GM12878 (cell line): Measurements from ENCODE around the gene GTF3C1. TPM values are rescaled to one million over a fixed set of nuclear protein-coding genes. Genes with fewer than 3 reads are reported as not detected.

Experiments
- ATAC-seq: fragments of 200-7000 bp; cut with Tn5 transposase; 3 replicates; pipeline ENCODE4 v1.9.1; 2020; ENCODE audit warnings: mild to moderate bottlenecking, moderate library complexity
- BruUV-seq: library from RNA; stranded (reverse); fragments of 400-500 nt; replicated peaks from 2 replicates; lab custom pipeline; 2021; lab: Mats Ljungman, UMichigan
- CTCF ChIA-PET: fragments of 300-600 bp; sonication (Branson Sonifier 250); formaldehyde crosslinking; extraction: SDS; loops from one replicate; lab custom pipeline; 2021; ENCODE audit warnings: inconsistent platforms; lab: Yijun Ruan, JAX
- POLR2A ChIA-PET: fragments of 350-600 bp; formaldehyde crosslinking; extraction: SDS; loops from one replicate; lab custom pipeline; 2021; ENCODE audit warnings: inconsistent platforms; lab: Charles Lee
- RAD21 ChIA-PET: fragments of 300-600 bp; sonication (Branson Sonifier 250); formaldehyde crosslinking; loops from one replicate; lab custom pipeline; 2023; ENCODE audit warnings: antibody characterized with exemption; ENCODE audit not compliant: unreplicated experiment; lab: Charles Lee
- SMC1A ChIA-PET: fragments of 300-600 bp; sonication (Branson Sonifier 250); formaldehyde crosslinking; loops from one replicate; lab custom pipeline; 2023; ENCODE audit not compliant: unreplicated experiment, uncharacterized antibody; lab: Charles Lee
- DNase-seq: peaks from one replicate; pipeline ENCODE4 v3.0.0-alpha.2; 2011; ENCODE audit warnings: low read depth, low spot score
- FAIRE-seq: peaks from 3 replicates; lab custom pipeline; 2011; peaks lifted over from hg19 to GRCh38; lab: Jason Lieb, UNC
- H2AFZ ChIP-seq: 2 replicates; pipeline ENCODE4 v1.6.0; 2011; ENCODE audit warnings: low read depth, low read length, control low read depth; ENCODE audit not compliant: control insufficient read depth
- H3K27ac ChIP-seq: 2 replicates; pipeline ENCODE4 v1.5.1; 2011; ENCODE audit warnings: control low read depth; ENCODE audit not compliant: control insufficient read depth, insufficient read depth
- H3K27me3 ChIP-seq, 2 experiments: replicated peaks in 1 of 2; 2 replicates each; pipeline versions ENCODE4 v1.6.0 to v1.6.1; 2011; ENCODE audit warnings: low read length in 1 of 2; ENCODE audit not compliant: control insufficient read depth in 2 of 2, insufficient read depth in 2 of 2
- H3K36me3 ChIP-seq, 2 experiments: 2 replicates each; pipeline ENCODE4 v1.5.1; 2011; ENCODE audit warnings: low read length in 1 of 2; ENCODE audit not compliant: control insufficient read depth in 2 of 2, insufficient read depth in 2 of 2
- H3K4me1 ChIP-seq: 2 replicates; pipeline ENCODE4 v1.6.1; 2011; ENCODE audit warnings: mild to moderate bottlenecking, low read length, moderate library complexity, mixed read lengths; ENCODE audit not compliant: control insufficient read depth, insufficient read depth
- H3K4me2 ChIP-seq: 2 replicates; pipeline ENCODE4 v1.6.0; 2011; ENCODE audit warnings: control low read depth; ENCODE audit not compliant: control insufficient read depth, insufficient read depth
- H3K4me3 ChIP-seq: fragments of 200-600 bp; sonication (generic); 2 replicates; pipeline ENCODE4 v1.5.1; 2016
- H3K79me2 ChIP-seq: 2 replicates; pipeline ENCODE4 v1.6.0; 2011; ENCODE audit warnings: low read length; ENCODE audit not compliant: control insufficient read depth, insufficient read depth
- H3K9ac ChIP-seq: 2 replicates; pipeline ENCODE4 v1.8.0; 2011; ENCODE audit warnings: low read length, control low read depth, mixed read lengths; ENCODE audit not compliant: control insufficient read depth, insufficient read depth
- H3K9me3 ChIP-seq: replicated peaks from 3 replicates; pipeline ENCODE4 v1.5.1; 2011; ENCODE audit warnings: mild to moderate bottlenecking, low read length; ENCODE audit not compliant: control insufficient read depth, insufficient read depth
- H4K20me1 ChIP-seq: 2 replicates; pipeline ENCODE4 v1.6.0; 2011; ENCODE audit not compliant: control insufficient read depth, insufficient read depth
- ETV6 ChIP-seq, 2 experiments: fragments of 450-650 bp in 1 of 2; IDR thresholded peaks in 1 of 2; conservative IDR thresholded peaks in 1 of 2; 2 replicates each; pipeline ENCODE4 v1.6.1; 2014; ENCODE audit warnings: antibody characterized with exemption in 1 of 2, borderline replicate concordance in 1 of 2, low read depth in 1 of 2, mild to moderate bottlenecking in 1 of 2, moderate library complexity in 1 of 2
- MEF2B ChIP-seq: fragments of 450-650 bp; IDR thresholded peaks from 2 replicates; pipeline ENCODE4 v1.6.1; 2018; ENCODE audit warnings: mild to moderate bottlenecking, moderate library complexity; ENCODE audit not compliant: partially characterized antibody, poor library complexity, severe bottlenecking
- NFIC ChIP-seq: IDR thresholded peaks from 2 replicates; pipeline ENCODE4 v1.6.1; 2012; ENCODE audit warnings: low read depth, mild to moderate bottlenecking, inconsistent platforms, low read length, moderate library complexity
- POLR2AphosphoS2 ChIP-seq: IDR thresholded peaks from 2 replicates; pipeline ENCODE4 v1.6.1; 2011; ENCODE audit warnings: low read depth, mild to moderate bottlenecking, low read length, improper control_type of control experiment, moderate library complexity
- RB1 ChIP-seq: fragments of 450-650 bp; formaldehyde crosslinking; IDR thresholded peaks from 2 replicates; pipeline ENCODE4 v1.6.1; 2017; ENCODE audit warnings: mild to moderate bottlenecking, borderline replicate concordance
- SMAD1 ChIP-seq: fragments of 450-650 bp; IDR thresholded peaks from 2 replicates; pipeline ENCODE4 v1.6.1; 2018; ENCODE audit warnings: mild to moderate bottlenecking, low read depth; ENCODE audit not compliant: partially characterized antibody
- SPI1 ChIP-seq: IDR thresholded peaks from 2 replicates; pipeline ENCODE4 v1.6.1; 2011; ENCODE audit warnings: low read depth, mild to moderate bottlenecking, low read length, moderate library complexity, borderline replicate concordance; ENCODE audit not compliant: insufficient read depth
- SUPT20H ChIP-seq: IDR thresholded peaks from 2 replicates; pipeline ENCODE4 v1.6.1; 2011; ENCODE audit warnings: low read depth, mild to moderate bottlenecking, low read length, moderate library complexity, borderline replicate concordance; ENCODE audit not compliant: control insufficient read depth
- ZSCAN29 ChIP-seq: fragments of 450-650 bp; IDR thresholded peaks from 2 replicates; pipeline ENCODE4 v1.6.1; 2017; ENCODE audit warnings: mild to moderate bottlenecking, moderate library complexity
- WGBS: methylation state at CpG from one replicate; pipeline ENCODE4 v1.1.6; 2016; ENCODE audit warnings: low lambda C conversion rate; ENCODE audit not compliant: insufficient replicate concordance, insufficient coverage; ENCODE audit errors: missing lambda C conversion rate; 5-methylcytosine and 5-hydroxymethylcytosine counted together
- in situ Hi-C: fragments of 300-500 bp; cut with MboI; formaldehyde crosslinking; loops from 9 replicates; pipeline ENCODE4 v1.14.3; 2018; ENCODE audit warnings: mixed read lengths
- intact Hi-C: fragments of 100-400 bp; cut with micrococcal nuclease; formaldehyde crosslinking; loops from one replicate; pipeline ENCODE4 v1.14.2; 2022; ENCODE audit not compliant: unreplicated experiment
- polyA plus RNA-seq, 11 experiments: library from polyadenylated mRNA; depleted of rRNA in 4 of 11; unstranded in 6 of 11; stranded (reverse) in 5 of 11; fragments of >200 nt; fragmentation: Nextera tagmentation in 4 of 11; fragmentation: Illumina TruSeq in 1 of 11; extraction: Ambion mirVana in 4 of 11; extraction: Trizol in 1 of 11; gene quantifications; 1 replicate in 1 of 11; 2 replicates in 10 of 11; pipeline versions ENCODE4 v1.2.1 to v1.2.3, GENCODE V29; 2011 to 2016; ENCODE audit warnings: inconsistent platforms in 2 of 11, missing spikeins in 2 of 11, low read depth in 1 of 11
- total RNA-seq, 4 experiments: library from RNA; depleted of rRNA in 3 of 4; stranded (reverse); fragments of >200 nt in 3 of 4; fragmentation: Illumina TruSeq in 1 of 4; extraction: Trizol in 1 of 4; gene quantifications; 2 replicates each; pipeline versions ENCODE4 v1.2.1 to v1.2.3, GENCODE V29; 2013 to 2021
- TF ChIP-seq, protein P1 (sequence below): IDR thresholded peaks from 2 replicates; pipeline ENCODE4 v1.6.1; 2011; ENCODE audit warnings: borderline replicate concordance, low read depth, mild to moderate bottlenecking, moderate library complexity, mixed read lengths, low read length; ENCODE audit not compliant: insufficient read depth; ENCODE audit errors: extremely low read length
- TF ChIP-seq, protein P2 (sequence below): IDR thresholded peaks from 2 replicates; pipeline ENCODE4 v1.6.1; 2012; ENCODE audit warnings: low read length, inconsistent platforms
- TF ChIP-seq, protein P3 (sequence below): fragments of 450-650 bp; IDR thresholded peaks from 2 replicates; pipeline ENCODE4 v1.6.1; 2018; ENCODE audit warnings: borderline replicate concordance, mild to moderate bottlenecking; ENCODE audit not compliant: partially characterized antibody

GTF3C1 gene
- total and polyA plus RNA-seq, 10 of the 15 experiments (the other 5 are each of a cell fraction or from before 2014, with no cell fraction given): 0.98 to 60.9 (median 34.3) TPM

DNA sequence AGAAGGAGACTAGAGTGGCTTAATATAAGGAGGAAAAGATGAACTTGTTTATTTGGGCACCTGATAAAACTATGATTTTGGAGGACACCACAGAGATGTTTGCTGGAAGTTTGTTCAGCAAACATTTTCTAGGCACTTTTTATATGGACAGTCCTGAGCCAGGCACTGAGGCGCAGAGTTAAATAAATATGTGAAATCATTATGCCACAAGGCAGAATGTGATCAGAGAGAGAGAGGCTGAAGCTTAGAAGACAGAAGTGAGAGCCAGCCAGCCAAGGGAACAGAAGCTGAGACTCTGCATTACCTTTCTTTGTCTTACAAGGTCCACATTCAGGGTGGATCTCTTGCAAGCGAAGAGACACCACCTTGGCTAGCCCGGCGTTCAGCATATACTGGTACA lies 21.4 kb downstream of the GTF3C1 start:
- CTCF ChIA-PET: no interaction called here
- Histone ChIP-seq H3K4me3 (no peak overlapping the region), H2AFZ (no peak overlapping the region), H3K36me3 (peaks cover 14 to 20% of the 10 kb centered on the region in 2 experiments), H3K79me2 (no peaks in the 10 kb centered on the region), H3K27me3 (no peaks in the 10 kb centered on the region), H4K20me1 (no peaks in the 10 kb centered on the region), H3K4me2 (no peak overlapping the region), H3K27ac (no peak overlapping the region), H3K9me3 (no peaks in the 10 kb centered on the region), H3K4me1 (no peaks in the 10 kb centered on the region), H3K9ac (no peak overlapping the region)
- POLR2A ChIA-PET: no interaction called here
- RAD21 ChIA-PET: no interaction called here
- ATAC-seq: no peak
- TF ChIP-seq, protein P1, sequence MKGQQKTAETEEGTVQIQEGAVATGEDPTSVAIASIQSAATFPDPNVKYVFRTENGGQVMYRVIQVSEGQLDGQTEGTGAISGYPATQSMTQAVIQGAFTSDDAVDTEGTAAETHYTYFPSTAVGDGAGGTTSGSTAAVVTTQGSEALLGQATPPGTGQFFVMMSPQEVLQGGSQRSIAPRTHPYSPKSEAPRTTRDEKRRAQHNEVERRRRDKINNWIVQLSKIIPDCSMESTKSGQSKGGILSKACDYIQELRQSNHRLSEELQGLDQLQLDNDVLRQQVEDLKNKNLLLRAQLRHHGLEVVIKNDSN: no peak
- SMC1A ChIA-PET: no interaction called here
- no peak for DNase-seq
- in situ Hi-C loops: no loop called here
- FAIRE-seq: no peak
- WGBS: 99% methylated on average over 4 of the region's 4 CpGs
- no TSS peak for BruUV-seq
- intact Hi-C loops: no loop called here

DNA sequence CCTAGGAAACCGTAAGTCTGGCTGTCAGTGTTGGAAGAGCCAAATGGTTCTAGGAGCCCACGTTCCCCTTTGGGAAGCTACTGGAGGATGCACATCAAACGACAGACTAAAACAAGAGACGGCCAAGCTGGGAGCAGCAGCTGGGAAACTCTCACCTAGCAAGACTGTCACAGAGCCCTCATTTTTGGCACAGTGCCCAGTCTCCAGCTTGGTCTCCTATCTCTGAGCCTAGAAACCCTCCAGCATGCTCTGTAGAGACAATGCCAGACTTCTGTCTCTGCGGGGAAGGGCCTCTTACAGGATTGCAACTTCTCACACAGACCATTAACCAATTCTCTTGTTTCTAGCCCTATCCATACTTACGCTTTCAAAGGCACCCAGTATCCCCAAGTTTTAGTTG lies 23.5 kb downstream of the GTF3C1 start:
- Histone ChIP-seq H3K27ac (no peak overlapping the region), H3K36me3 (peaks cover 10 to 18% of the 10 kb centered on the region in 2 experiments), H3K9ac (no peak overlapping the region), H3K4me1 (no peaks in the 10 kb centered on the region), H3K79me2 (no peaks in the 10 kb centered on the region), H3K4me3 (no peak overlapping the region), H3K9me3 (no peaks in the 10 kb centered on the region), H3K27me3 (no peaks in the 10 kb centered on the region), H2AFZ (no peak overlapping the region), H4K20me1 (no peaks in the 10 kb centered on the region), H3K4me2 (no peak overlapping the region)
- ChIA-PET POLR2A (no interaction called here), SMC1A (no interaction called here), CTCF (no interaction called here), RAD21 (no interaction called here)
- DNase-seq (no peak), FAIRE-seq (no peak), ATAC-seq (no peak)
- WGBS: 97% methylated on average over 6 of the region's 6 CpGs
- intact Hi-C loops: no loop called here
- no TSS peak for BruUV-seq
- in situ Hi-C loops: no loop called here
- no peak for TF ChIP-seq SMAD1
- TF ChIP-seq, protein P2, sequence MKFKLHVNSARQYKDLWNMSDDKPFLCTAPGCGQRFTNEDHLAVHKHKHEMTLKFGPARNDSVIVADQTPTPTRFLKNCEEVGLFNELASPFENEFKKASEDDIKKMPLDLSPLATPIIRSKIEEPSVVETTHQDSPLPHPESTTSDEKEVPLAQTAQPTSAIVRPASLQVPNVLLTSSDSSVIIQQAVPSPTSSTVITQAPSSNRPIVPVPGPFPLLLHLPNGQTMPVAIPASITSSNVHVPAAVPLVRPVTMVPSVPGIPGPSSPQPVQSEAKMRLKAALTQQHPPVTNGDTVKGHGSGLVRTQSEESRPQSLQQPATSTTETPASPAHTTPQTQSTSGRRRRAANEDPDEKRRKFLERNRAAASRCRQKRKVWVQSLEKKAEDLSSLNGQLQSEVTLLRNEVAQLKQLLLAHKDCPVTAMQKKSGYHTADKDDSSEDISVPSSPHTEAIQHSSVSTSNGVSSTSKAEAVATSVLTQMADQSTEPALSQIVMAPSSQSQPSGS: no peak
- no peak for TF ChIP-seq ZSCAN29
- TF ChIP-seq SUPT20H: no peak
- no peak for TF ChIP-seq NFIC
- TF ChIP-seq RB1: no peak
- no peak for TF ChIP-seq MEF2B
- TF ChIP-seq, protein P3, sequence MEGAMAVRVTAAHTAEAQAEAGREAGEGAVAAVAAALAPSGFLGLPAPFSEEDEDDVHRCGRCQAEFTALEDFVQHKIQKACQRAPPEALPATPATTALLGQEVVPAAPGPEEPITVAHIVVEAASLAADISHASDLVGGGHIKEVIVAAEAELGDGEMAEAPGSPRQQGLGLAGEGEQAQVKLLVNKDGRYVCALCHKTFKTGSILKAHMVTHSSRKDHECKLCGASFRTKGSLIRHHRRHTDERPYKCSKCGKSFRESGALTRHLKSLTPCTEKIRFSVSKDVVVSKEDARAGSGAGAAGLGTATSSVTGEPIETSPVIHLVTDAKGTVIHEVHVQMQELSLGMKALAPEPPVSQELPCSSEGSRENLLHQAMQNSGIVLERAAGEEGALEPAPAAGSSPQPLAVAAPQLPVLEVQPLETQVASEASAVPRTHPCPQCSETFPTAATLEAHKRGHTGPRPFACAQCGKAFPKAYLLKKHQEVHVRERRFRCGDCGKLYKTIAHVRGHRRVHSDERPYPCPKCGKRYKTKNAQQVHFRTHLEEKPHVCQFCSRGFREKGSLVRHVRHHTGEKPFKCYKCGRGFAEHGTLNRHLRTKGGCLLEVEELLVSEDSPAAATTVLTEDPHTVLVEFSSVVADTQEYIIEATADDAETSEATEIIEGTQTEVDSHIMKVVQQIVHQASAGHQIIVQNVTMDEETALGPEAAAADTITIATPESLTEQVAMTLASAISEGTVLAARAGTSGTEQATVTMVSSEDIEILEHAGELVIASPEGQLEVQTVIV: no peak
- TF ChIP-seq POLR2AphosphoS2: no peak
- no peak for TF ChIP-seq SPI1
- no peak for TF ChIP-seq ETV6 (conservative IDR thresholded peaks at IDR 0.05 in 1 of 2, IDR thresholded peaks at IDR 0.05 in 1 of 2; ENCODE audit: borderline replicate concordance in 1 of 2, low read depth in 1 of 2)
